ENCODE results near the gene SLC4A9.

Gene SLC4A9

DNA sequence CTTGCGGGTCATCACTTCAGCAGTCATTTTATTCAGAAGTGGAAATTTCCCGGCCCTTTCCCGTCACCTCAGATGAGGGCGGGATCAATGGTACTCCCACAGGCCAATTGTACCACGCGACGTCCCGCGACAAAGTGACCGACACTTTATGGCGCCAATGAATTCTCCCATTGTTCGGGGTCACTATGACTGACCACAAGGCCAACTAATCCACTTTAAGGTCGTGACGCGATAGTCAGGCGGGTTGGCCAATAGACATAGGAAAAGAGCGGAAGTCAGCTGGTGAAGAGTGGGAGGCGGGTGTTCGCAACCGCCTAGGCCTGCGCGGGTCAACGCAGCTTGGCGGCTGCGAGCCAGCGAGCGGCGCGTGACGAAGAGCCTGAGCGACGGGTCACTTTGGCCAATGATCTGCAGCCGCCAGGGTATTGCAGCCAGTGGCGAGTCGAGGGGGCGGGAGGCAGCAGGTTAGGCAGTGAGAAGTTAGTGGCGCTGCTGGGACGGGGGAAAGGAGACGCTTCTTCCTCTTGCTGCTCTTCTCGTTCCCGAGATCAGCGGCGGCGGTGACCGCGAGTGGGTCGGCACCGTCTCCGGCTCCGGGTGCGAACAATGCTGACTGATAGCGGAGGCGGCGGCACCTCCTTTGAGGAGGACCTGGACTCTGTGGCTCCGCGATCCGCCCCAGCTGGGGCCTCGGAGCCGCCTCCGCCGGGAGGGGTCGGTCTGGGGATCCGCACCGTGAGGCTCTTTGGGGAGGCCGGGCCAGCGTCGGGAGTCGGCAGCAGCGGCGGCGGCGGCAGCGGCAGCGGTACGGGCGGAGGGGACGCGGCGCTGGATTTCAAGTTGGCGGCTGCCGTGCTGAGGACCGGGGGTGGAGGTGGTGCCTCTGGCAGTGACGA lies 41.6 kb downstream of the SLC4A9 start, which contains the start of gene ANKHD1:
Gene ANKHD1, plus strand, starts transcription at position 472 of the 896 bp plus-strand sequence. Its CDS starts 135 bp downstream, at position 607.
- H3K4me1 ChIP-seq (ENCODE audit: control insufficient read depth in 2 of 2, insufficient read depth in 1 of 2, low read depth in 1 of 2, low read length in 2 of 2): peaks cover 2 to 3% of the 10 kb centered on the region in 2 donors
- DNase-seq (ENCODE audit: low spot score): peak; percentile 100
- peak within 1 kb of the TSS; percentile 95 for H4K8ac ChIP-seq (ENCODE audit: low read depth, low read length)
- H3K27ac ChIP-seq (replicated peaks; ENCODE audit: low read length): peak within 1 kb of the TSS; percentile 88
- H3K14ac ChIP-seq (ENCODE audit: low read length): peak within 1 kb of the TSS; percentile 63
- peak within 1 kb of the TSS; percentile 81 for H2BK120ac ChIP-seq (ENCODE audit: low read depth, low read length)
- H3K4me2 ChIP-seq (ENCODE audit: insufficient read depth, low read length, poor library complexity, severe bottlenecking): peak within 1 kb of the TSS; percentile 73
- H3K18ac ChIP-seq (ENCODE audit: low read length): peak within 1 kb of the TSS; percentile 98
- peak within 1 kb of the TSS; percentile 70 for H3K23ac ChIP-seq (ENCODE audit: low read depth, low read length, poor library complexity)
- H2BK12ac ChIP-seq (ENCODE audit: low read length): no peak within 1 kb of the TSS
- peak within 1 kb of the TSS; percentile 53 for H4K91ac ChIP-seq (ENCODE audit: low read depth, low read length, poor library complexity)
- peak within 1 kb of the TSS; percentile 99 for H2BK5ac ChIP-seq (ENCODE audit: low read length)
- H2AK5ac ChIP-seq (ENCODE audit: low read depth, low read length): peak within 1 kb of the TSS; percentile 98
- peak within 1 kb of the TSS; percentile 100 for H3K9ac ChIP-seq (ENCODE audit: low read depth, low read length, poor library complexity)
- H2BK15ac ChIP-seq (ENCODE audit: low read length): peak within 1 kb of the TSS; percentile 85
- H2AFZ ChIP-seq (ENCODE audit: low read length): peak within 1 kb of the TSS; percentile 94
- peaks cover 2 to 41% of the 10 kb centered on the region in 2 donors for H3K36me3 ChIP-seq (replicated peaks in 1 of 2; ENCODE audit: control insufficient read depth in 2 of 2, insufficient read depth in 2 of 2, low read length in 2 of 2)
- no CpG with 5 or more reads among the region's 83 CpGs for WGBS, 2 donors (ENCODE audit: extremely low coverage in 2 of 2, insufficient read length in 2 of 2, insufficient replicate concordance in 1 of 2)
- H3K4ac ChIP-seq (ENCODE audit: low read length): peak within 1 kb of the TSS; percentile 96
- H3K9me3 ChIP-seq (replicated peaks in 1 of 2; ENCODE audit: control insufficient read depth in 2 of 2, insufficient read depth in 1 of 2, low read depth in 1 of 2, low read length in 2 of 2): no peaks in the 10 kb centered on the region
- H3K79me1 ChIP-seq (ENCODE audit: low read depth, low read length): peaks cover 9% of the 10 kb centered on the region
- H3K27me3 ChIP-seq (ENCODE audit: control insufficient read depth in 3 of 3, insufficient read depth in 3 of 3, low read depth in 1 of 3, low read length in 3 of 3): no peaks in the 10 kb centered on the region
- peak within 1 kb of the TSS; percentile 81 to 96 for H3K4me3 ChIP-seq (ENCODE audit: low read length in 2 of 2)

DNA sequence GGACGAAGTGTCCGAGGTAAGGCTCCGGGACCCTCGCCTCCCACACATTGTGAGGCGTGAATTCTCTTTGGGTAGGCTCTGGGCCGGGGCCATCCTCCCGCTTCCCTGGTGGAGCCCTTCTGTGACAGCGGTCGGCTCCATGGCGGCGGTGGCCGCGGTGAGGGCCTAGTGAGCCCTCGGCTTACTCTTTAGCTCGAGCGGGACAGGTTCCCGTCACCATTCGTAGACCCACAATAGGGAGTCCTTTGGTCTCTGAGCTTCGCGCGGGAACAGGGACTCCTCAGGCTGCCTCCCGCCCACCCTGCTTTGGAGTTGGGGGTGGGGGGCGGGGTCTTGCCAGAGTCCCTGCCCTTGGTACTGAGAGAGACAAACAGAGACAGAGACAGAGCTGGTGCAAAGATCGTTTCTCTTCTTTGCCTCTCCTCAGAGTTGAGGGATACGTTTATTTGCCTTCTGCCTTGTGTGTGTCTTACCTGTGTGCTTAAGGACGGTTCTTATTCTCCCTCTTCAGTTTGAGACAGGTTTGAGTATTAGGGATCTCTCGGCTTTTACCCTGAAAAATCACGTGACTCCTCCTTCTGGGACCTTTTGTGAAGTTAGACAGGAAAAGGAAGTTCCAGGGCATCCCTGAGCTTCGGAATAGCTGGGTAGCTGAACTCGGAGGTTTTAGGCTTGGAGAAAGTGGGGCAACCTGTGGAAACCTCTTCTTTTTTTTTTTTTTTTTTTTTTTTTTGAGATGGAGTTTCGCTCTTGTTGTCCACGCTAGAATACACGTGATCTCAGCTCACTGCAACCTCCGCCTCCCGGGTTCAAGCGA lies 42.5 kb downstream of the SLC4A9 start:
- peak overlapping the region; percentile 70 for H3K23ac ChIP-seq (ENCODE audit: low read depth, low read length, poor library complexity)
- peak overlapping the region; percentile 88 for H3K27ac ChIP-seq (replicated peaks; ENCODE audit: low read length)
- H2BK15ac ChIP-seq (ENCODE audit: low read length): peak overlapping the region; percentile 85
- DNase-seq (ENCODE audit: low spot score): peak; percentile 54
- peak overlapping the region; percentile 98 for H2AK5ac ChIP-seq (ENCODE audit: low read depth, low read length)
- peak overlapping the region; percentile 81 for H2BK120ac ChIP-seq (ENCODE audit: low read depth, low read length)
- peak overlapping the region; percentile 96 for H3K4ac ChIP-seq (ENCODE audit: low read length)
- peaks cover 2 to 47% of the 10 kb centered on the region in 2 donors for H3K36me3 ChIP-seq (replicated peaks in 1 of 2; ENCODE audit: control insufficient read depth in 2 of 2, insufficient read depth in 2 of 2, low read length in 2 of 2)
- peaks cover 9% of the 10 kb centered on the region for H3K79me1 ChIP-seq (ENCODE audit: low read depth, low read length)
- peak overlapping the region; percentile 60 for H3K4me2 ChIP-seq (ENCODE audit: insufficient read depth, low read length, poor library complexity, severe bottlenecking)
- H4K91ac ChIP-seq (ENCODE audit: low read depth, low read length, poor library complexity): peak overlapping the region; percentile 53
- WGBS, 2 donors (ENCODE audit: extremely low coverage in 2 of 2, insufficient read length in 2 of 2, insufficient replicate concordance in 1 of 2): no CpG with 5 or more reads among the region's 36 CpGs
- peak overlapping the region; percentile 98 for H3K18ac ChIP-seq (ENCODE audit: low read length)
- peak overlapping the region; percentile 88 for H2AFZ ChIP-seq (ENCODE audit: low read length)
- H3K27me3 ChIP-seq (ENCODE audit: control insufficient read depth in 3 of 3, insufficient read depth in 3 of 3, low read depth in 1 of 3, low read length in 3 of 3): no peaks in the 10 kb centered on the region
- H3K4me1 ChIP-seq (ENCODE audit: control insufficient read depth in 2 of 2, insufficient read depth in 1 of 2, low read depth in 1 of 2, low read length in 2 of 2): peaks cover 2 to 3% of the 10 kb centered on the region in 2 donors
- H3K9me3 ChIP-seq (replicated peaks in 1 of 2; ENCODE audit: control insufficient read depth in 2 of 2, insufficient read depth in 1 of 2, low read depth in 1 of 2, low read length in 2 of 2): no peaks in the 10 kb centered on the region
- peak overlapping the region; percentile 81 to 96 for H3K4me3 ChIP-seq (ENCODE audit: low read length in 2 of 2)
- H2BK12ac ChIP-seq (ENCODE audit: low read length): no peak overlapping the region
- peak overlapping the region; percentile 63 for H3K14ac ChIP-seq (ENCODE audit: low read length)
- no peak overlapping the region for H4K8ac ChIP-seq (ENCODE audit: low read depth, low read length)
- peak overlapping the region; percentile 99 for H2BK5ac ChIP-seq (ENCODE audit: low read length)
- peak overlapping the region; percentile 100 for H3K9ac ChIP-seq (ENCODE audit: low read depth, low read length, poor library complexity)

DNA sequence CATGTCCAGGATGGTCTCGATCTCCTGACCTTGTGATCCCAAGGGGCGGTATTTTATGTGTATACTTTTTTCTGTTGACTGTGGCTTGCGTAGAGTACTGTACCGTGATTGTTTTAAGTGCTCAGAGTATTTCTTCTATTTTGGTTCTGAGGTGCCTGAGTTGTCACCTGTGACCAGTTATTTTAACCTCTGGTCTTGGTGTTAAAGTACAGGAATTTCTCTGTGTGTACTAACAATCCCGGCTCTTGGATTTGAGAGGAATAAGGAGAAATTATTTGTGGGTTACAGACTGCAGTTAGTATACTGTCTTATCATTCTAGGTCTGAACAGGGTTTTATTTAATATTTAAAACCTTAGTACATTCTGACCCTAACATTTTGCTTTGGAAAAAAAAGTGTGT lies 43.6 kb downstream of the SLC4A9 start:
- no peak overlapping the region for H2BK12ac ChIP-seq (ENCODE audit: low read length)
- H3K4me2 ChIP-seq (ENCODE audit: insufficient read depth, low read length, poor library complexity, severe bottlenecking): no peak overlapping the region
- H3K79me1 ChIP-seq (ENCODE audit: low read depth, low read length): peaks cover 9% of the 10 kb centered on the region
- no peak overlapping the region for H2AFZ ChIP-seq (ENCODE audit: low read length)
- H3K4me3 ChIP-seq (ENCODE audit: low read length in 2 of 2): peak overlapping the region in 1 of 2 donors; percentile 81
- peaks cover 2 to 50% of the 10 kb centered on the region in 2 donors for H3K36me3 ChIP-seq (replicated peaks in 1 of 2; ENCODE audit: control insufficient read depth in 2 of 2, insufficient read depth in 2 of 2, low read length in 2 of 2)
- no peak overlapping the region for H3K18ac ChIP-seq (ENCODE audit: low read length)
- no peak for DNase-seq (ENCODE audit: low spot score)
- H4K91ac ChIP-seq (ENCODE audit: low read depth, low read length, poor library complexity): no peak overlapping the region
- H3K4ac ChIP-seq (ENCODE audit: low read length): no peak overlapping the region
- no peak overlapping the region for H2AK5ac ChIP-seq (ENCODE audit: low read depth, low read length)
- H3K4me1 ChIP-seq (ENCODE audit: control insufficient read depth in 2 of 2, insufficient read depth in 1 of 2, low read depth in 1 of 2, low read length in 2 of 2): peaks cover 2 to 3% of the 10 kb centered on the region in 2 donors
- H2BK120ac ChIP-seq (ENCODE audit: low read depth, low read length): no peak overlapping the region
- no peaks in the 10 kb centered on the region for H3K9me3 ChIP-seq (replicated peaks in 1 of 2; ENCODE audit: control insufficient read depth in 2 of 2, insufficient read depth in 1 of 2, low read depth in 1 of 2, low read length in 2 of 2)
- WGBS, 2 donors (ENCODE audit: extremely low coverage in 2 of 2, insufficient read length in 2 of 2, insufficient replicate concordance in 1 of 2): no CpG with 5 or more reads among the region's 5 CpGs
- H3K27me3 ChIP-seq (ENCODE audit: control insufficient read depth in 3 of 3, insufficient read depth in 3 of 3, low read depth in 1 of 3, low read length in 3 of 3): no peaks in the 10 kb centered on the region
- H3K27ac ChIP-seq (replicated peaks; ENCODE audit: low read length): no peak overlapping the region
- no peak overlapping the region for H4K8ac ChIP-seq (ENCODE audit: low read depth, low read length)
- H3K23ac ChIP-seq (ENCODE audit: low read depth, low read length, poor library complexity): no peak overlapping the region
- no peak overlapping the region for H2BK5ac ChIP-seq (ENCODE audit: low read length)
- H3K14ac ChIP-seq (ENCODE audit: low read length): no peak overlapping the region
- H3K9ac ChIP-seq (ENCODE audit: low read depth, low read length, poor library complexity): no peak overlapping the region
- no peak overlapping the region for H2BK15ac ChIP-seq (ENCODE audit: low read length)

All from neuronal stem cell (in vitro differentiated cells).